KBM-7 (cell line): Measurements from ENCODE around the gene PLBD1.
A peak's percentile ranks its signal among the peaks of the same experiment; 100 is the strongest.

Experiments used
- DNase-seq: peaks from one replicate; pipeline ENCODE4 v3.0.0-alpha.2; 2015
- in situ Hi-C: fragments of 300-500 bp; cut with MboI; formaldehyde crosslinking; loops from 2 replicates; pipeline ENCODE4 v1.14.3; 2020; ENCODE audit warnings: low sequenced_read_pairs, low pct_unique_long_range_greater_than_20kb, mixed read lengths

PLBD1 gene

DNA sequence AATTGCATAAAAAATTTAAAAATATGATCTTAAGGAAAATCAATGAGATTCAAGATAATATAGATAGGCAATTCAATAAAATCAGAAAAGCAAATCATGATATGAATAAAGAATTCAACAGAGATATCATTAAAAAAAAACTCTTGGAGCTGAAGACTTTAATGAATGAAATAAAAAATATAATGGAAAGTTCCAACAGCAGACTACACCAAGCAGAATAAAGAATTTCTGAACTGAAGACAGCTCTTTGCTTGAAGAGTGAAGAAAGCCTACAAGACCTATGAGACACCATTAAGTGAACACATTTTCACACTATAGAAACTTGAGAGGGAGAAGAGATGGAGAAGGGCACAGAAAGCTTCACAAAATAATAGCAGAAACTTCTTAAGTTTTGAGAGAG, 45.9 kb downstream of the PLBD1 start:
- in situ Hi-C loops: no loop called here
- DNase-seq: no peak

DNA sequence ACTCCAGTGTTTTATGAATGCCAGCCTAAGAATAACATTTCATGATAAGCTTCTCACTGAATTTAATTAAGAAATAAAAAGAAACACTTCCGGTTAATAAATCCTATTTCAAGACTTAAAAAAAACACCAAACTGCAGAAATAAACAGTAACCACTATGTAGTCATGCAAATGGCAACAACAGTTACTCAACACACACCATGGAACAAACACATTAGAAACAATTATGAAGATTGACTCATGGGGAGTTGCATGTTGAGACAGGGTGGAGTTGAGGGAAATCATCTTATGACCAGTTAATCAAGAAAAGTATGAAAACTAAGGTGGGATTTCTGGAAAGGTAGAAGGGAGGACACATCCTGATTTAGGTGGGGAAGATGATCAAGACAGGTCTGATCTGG, 52.7 kb downstream of the PLBD1 start:
- in situ Hi-C loops: no loop called here
- no peak for DNase-seq

DNA sequence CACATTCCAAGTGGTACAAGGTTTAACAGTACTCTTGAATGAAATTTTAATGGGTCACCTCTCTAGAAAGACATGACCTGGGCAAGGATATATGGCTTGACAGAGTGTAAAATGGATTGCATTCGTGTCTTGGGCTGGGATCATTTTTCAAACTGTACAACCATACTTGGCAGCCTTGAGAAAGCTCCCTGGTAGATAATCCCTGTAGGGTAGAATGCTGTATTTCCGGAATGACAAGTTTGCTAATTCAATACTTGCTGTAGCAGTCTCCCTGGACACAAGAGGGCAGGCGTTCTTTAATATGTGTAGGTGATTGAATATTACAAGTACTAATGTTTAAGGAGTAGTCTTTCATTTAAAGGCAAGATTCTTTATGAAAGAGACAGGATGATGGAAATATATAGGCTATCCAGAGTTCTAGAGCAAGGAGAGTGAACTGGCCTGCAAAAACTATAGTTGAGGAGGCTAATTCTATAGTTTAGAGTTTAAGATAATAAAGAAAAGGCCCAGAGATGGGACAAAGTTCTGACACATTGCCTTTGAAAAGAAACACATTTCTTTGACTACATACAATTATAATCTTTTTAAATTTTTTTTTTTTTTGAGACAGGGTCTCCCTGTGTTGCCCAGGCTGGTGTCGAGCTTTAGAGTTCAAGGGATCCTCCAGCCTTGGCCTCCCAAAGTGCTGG, 53.4 kb downstream of the PLBD1 start:
- in situ Hi-C loops: no loop called here
- DNase-seq: peak; percentile 55

DNA sequence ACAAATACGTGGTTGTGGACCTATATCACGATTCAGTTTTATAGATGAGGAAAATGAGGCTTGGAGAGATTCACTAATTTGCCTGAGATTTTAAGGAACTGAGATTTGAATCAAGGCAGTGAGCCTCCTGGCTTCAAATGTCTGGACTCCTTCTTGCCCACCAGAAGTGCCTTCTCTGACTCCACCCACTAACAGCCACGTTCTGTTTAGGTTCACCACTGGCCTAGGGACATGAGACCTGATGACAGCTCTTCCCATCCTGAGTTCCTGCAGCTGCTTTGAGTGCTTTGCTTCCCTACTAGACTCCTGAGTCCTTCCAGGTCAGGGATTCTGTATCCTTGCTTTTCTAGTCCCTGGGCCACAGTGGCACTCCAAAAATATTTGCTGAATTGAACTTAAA, 57.1 kb downstream of the PLBD1 start:
- DNase-seq: no peak
- in situ Hi-C loops: no loop called here

DNA sequence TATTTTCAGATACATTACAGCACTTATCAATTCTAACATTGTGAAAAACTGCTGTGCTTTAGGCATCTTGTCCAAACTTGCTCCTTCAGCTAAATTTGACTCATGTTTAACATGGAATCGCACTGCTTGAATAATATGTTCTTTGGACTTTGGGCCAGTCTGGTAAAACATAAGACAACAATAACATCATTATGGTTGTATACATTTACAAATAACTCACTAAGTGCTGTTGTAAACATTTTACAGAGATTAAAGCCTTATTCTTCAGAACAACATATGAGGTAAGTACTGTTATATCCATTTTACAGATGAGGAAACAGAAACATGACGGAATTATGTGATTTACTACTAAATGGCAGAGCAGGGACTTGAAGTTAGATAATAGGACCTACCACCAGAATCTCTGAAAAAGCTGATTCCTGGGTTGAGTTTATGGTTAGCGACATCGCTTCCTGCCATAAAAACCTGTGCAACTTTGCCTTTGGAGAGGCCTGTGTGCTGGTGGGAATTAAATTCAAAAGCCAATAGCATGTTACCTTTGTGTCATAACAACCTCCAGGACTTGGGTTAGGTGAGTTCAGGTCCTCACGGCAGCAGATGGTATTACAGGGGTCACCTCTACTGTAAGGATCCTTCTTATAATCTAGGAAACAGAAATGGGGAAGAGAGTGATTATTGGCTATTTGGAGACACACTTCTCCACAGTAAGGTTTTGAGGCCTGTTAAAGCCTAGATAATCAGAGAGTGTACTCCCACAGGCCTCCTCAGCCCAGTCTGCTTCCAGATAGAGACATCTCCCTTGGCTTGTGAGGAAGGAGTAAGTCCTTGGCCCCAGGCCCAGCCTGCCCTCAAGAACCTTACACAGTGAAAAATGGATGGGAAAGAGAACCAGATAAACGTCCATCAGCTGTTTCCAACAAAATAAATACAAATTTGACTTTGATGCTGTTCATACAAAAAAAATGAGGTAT, 61.8 kb downstream of the PLBD1 start:
- in situ Hi-C loops: no loop called here

DNA sequence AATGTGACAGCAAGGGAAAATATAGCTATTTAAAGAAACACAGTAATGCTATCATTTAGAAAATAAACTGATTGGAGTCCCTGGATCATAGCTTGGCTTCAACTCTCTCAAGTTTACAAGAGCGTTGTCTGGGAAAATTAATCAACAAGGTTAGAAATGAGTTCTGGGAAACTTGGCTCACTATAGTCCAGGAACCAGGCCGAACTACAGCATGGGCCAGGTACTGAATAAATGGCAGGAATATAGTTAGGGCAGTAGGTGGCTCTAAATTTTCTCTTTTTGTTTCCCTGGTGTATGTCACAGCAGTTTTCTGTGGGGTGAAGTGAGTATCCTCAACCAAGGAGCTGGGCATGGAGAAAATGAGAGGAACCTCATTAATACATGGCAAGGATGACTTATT, 72.4 kb downstream of the PLBD1 start:
- in situ Hi-C loops: no loop called here
- no peak for DNase-seq

More for the DNA sequence above, 61.8 kb downstream of the PLBD1 start:
- DNase-seq: peak; percentile 21

DNA sequence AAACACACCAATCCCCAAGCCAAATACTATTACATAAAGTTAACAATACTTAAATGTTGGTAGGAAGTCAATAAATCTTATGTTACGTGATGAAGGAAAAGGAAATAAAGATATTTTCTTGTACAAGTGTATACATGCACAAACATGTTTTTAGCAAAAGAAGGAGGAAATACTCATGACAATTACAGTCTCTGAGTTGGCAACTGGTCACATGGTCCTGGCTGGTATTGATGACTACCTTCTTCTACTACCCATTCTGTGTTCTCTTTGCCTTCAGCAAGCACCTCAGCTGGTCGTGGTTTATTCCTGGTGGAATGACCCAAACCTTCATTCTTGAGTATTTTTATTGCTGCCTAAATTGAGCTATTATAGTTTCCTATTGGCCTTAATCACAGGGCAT, 84.8 kb downstream of the PLBD1 start:
- no peak for DNase-seq
- in situ Hi-C loops: no loop called here

DNA sequence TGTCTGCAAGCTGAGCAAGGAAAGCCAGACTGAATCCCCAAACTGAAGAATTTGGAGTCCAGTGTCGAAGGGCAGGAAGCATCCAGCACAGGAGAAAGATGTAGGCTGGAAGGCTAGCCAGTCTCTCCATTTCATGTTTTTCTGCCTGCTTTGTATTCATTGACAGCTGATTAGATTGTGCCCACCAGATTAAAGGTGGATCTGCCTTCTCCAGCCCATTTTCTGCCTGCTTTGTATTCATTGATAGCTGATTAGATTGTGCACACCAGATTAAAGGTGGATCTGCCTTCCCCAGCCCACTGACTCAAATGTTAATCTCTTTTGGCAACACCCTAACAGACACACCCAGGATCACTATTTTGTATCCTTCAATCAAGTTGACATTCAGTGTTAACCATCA, 85.3 kb downstream of the PLBD1 start:
- in situ Hi-C loops: no loop called here
- DNase-seq: no peak

DNA sequence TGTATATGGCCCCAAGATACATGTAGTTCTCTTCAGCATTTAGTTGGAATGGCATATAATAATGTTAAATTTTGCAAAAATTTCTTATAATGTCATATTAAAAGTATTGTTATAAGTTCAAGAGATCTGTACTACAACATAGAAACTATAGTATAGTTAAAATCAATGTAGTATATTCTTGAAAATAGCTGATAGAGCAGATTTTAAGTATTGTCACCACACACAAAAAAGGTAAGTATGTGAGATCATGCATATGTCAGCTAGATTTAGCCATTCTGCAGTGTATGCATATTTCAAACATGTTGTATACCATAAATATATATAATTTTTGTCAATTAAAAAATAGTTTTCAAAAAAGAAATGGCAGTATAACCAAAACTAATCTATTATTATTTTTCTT, 86.5 kb downstream of the PLBD1 start:
- in situ Hi-C loops: no loop called here
- no peak for DNase-seq

DNA sequence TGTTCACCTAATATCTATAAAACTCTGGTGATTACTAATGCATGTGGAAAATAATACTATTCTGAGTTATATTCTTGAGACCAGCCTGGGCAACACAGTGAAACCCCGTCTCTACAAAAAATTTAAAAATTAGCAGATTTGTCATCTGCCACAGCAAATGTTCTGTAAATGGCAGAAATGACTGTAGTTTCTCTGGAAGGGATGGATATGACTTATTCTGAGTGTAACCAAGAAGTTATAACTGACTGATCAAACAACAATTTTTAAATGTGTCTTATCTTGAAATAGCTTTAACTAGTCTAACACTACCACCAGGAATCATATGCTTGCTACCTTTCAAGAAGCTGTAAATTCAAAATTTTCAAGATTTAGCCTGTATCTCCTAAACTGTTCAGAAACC, 88.7 kb downstream of the PLBD1 start:
- no peak for DNase-seq
- in situ Hi-C loops: no loop called here

DNA sequence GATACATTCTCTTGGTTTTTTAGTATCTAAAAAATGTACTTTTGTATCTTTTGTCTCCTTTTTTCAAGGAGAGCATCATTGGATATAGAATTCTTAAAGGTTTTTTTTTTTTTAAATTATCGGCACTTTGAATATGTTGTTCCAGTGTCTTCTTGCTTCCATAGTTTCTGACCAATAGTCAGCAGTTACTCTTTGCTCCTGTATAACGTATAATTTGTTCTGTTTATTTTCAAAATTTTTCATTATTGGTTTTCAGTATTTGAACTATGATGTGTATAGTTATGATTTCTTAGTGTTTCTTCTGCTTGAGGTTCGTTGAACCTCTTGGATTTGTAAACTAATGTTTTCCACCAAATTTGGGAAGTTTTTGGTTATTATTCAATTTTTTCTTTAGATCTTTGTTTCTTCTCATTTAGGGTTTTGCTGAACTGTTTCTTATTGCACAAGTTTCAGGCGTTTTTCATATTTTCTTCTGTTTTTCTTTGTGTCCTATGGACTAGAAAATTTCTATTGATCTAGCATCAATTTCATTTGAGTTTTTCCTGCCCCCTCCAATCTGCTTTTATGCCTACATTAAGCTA, 93.9 kb downstream of the PLBD1 start:
- peak; percentile 45 for DNase-seq
- in situ Hi-C loops: loop anchor here (25.0 kb wide), 1 partner anchor 236 kb away; no protein-coding TSS in a partner anchor

DNA sequence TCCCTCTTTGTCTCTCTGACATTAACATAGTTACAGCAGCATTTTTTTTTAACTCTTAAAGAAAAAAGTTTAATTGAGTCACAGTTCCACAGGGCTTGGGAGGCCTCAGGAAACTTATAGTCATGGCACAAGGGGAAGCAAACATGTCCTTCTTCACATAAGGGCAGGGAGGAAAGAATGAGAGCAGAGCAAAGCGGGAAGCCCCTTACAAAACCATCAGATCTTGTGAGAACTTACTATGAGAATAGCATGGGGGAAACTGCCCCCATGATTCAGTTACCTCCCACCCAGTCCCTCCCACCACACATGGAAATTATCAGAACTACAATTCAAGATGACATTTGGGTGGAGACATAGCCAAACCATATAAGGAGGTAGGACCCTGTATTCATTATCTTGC, 96.2 kb downstream of the PLBD1 start:
- in situ Hi-C loops: loop anchor here (25.0 kb wide), 1 partner anchor 234 kb away; no protein-coding TSS in a partner anchor

DNA sequence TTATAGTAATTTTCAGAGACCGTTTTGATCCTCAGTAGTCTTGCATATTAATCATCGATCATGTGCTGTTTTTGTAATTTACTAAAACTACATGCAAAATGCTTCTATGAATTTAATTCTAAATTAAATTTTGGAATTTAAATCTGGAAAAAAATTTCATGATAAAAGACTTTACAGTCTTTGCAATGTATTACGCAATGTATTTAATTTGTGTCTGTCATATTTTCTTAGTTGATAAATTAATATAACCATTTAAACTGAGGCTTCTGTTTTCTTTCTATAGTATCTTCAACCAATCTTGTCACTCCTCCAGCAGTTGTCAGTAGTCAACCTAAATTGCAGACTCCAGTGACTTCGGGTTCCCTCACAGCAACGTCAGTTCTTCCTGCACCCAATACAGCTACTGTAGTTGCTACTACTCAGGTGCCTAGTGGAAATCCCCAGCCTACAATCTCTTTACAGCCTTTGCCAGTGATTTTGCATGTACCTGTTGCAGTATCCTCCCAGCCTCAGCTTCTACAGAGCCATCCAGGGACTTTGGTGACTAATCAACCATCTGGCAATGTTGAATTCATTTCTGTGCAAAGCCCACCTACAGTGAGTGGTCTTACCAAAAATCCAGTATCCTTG, 107.4 kb downstream of the PLBD1 start:
- DNase-seq: no peak

More for the DNA sequence above, 96.2 kb downstream of the PLBD1 start:
- DNase-seq: no peak

DNA sequence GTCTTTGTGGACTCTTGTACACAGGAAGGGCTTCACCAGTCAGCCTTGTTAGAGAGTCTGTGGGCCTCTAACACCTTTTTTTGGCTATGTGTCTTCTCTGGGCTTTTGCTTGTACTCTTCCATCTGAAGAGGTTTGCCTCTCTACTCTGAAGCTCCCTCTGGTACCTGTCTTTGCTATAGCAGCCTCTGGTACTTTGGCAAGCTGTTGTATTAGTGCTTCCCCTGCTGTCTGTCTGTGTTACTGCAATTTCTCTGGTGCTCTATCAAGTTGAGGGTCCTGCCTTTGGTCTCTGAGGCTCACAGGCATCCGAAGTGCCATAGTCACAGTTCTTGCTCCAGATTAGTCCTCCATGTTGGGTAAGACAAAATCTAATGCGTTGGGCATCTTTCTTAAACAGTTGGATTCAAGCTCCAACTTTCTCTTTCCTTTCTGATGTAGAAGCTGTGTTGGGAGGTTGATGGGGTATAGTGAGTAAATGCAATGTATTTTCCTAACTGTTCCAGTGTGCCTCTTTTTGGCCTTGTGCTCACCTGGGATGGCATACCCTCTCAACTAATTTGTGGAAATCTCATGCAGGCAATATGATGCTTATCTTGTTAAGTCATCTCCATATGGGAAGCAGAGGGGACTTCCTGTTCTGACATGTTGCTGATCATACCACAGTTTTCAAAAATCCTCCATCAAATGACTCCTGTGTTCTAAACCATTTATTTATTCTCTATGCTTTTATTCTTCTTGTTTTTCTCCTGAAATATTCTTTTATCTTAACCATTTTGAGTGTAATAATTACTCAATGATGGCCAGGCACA, 113.4 kb downstream of the PLBD1 start:
- in situ Hi-C loops: loop anchor here (25.0 kb wide), 1 partner anchor 217 kb away; no protein-coding TSS in a partner anchor
- DNase-seq: peak; percentile 81

More for the DNA sequence above, 107.4 kb downstream of the PLBD1 start:
- in situ Hi-C loops: loop anchor here (25.0 kb wide), 1 partner anchor 223 kb away; no protein-coding TSS in a partner anchor
